Measurements from ENCODE around the gene GPATCH4. TPM values are rescaled to one million over a fixed set of nuclear protein-coding genes. Genes with fewer than 3 reads are reported as not detected.

GPATCH4 gene
- total and polyA plus RNA-seq, 2 donors (not counting 1 experiment from before 2014, with no cell fraction given), result 11.3 to 38.3 TPM

GRCh38 chr1:156591432-156592157 lies 9.7 kb downstream of the GPATCH4 start, which contains the start of gene NAXE:
TSS of gene NAXE (plus strand) at chr1:156591776. CDS start at chr1:156591805, 29 bp downstream.
- H3K4me2 ChIP-seq (replicated peaks; ENCODE audit: low read depth, low read length, poor library complexity, severe bottlenecking), result peak within 1 kb of the TSS; percentile 98
- Mint-ChIP-seq H3K27ac (peak within 1 kb of the TSS; percentile 96), H3K4me1 (peaks cover 25% of the 10 kb centered on the region), H3K4me3 (peak within 1 kb of the TSS; percentile 93), H3K9me3 (ENCODE audit: insufficient read depth) (no peaks in the 10 kb centered on the region), H3K27me3 (no peaks in the 10 kb centered on the region)
- DNase-seq (peak; percentile 86), ATAC-seq (ENCODE audit: low read depth) (peak; percentile 96)
- intact Hi-C loops (cut with micrococcal nuclease), result loop anchor here (1.0 kb wide), 2 partner anchors 9 to 10 kb away; partner anchors contain the start of gene GPATCH4
- H4K20me1 ChIP-seq (ENCODE audit: control insufficient read depth, insufficient read depth, low read length, poor library complexity, severe bottlenecking), result peaks cover 8% of the 10 kb centered on the region
- H3K27ac ChIP-seq (ENCODE audit: low read length in 2 of 2), result peak within 1 kb of the TSS; percentile 80 to 88
- ChIA-PET CTCF (interaction anchor here (0.8 to 10.9 kb wide), 14 partner anchors 8 to 206 kb away, joined by 3 to 80 read pairs (median 6); partner anchors contain the start of genes GPATCH4, HAPLN2 and MEF2D), POLR2A (interaction anchor here (0.6 to 2.1 kb wide), 10 partner anchors 9 to 134 kb away, joined by 3 to 12 read pairs (median 6); partner anchors contain the start of genes GPATCH4 and MEF2D)
- peak within 1 kb of the TSS; percentile 54 to 77 (median 69) for H3K4me3 ChIP-seq (ENCODE audit: control extremely low read depth in 1 of 5, extremely low read depth in 1 of 5, insufficient read depth in 1 of 5, low read depth in 2 of 5, low read length in 4 of 5)
- peaks cover 0 to 27% of the 10 kb centered on the region in 2 experiments for H3K36me3 ChIP-seq (replicated peaks in 1 of 2; ENCODE audit: control extremely low read depth in 1 of 2, control insufficient read depth in 1 of 2, extremely low read depth in 1 of 2, insufficient read depth in 2 of 2, low read length in 1 of 2)
- H3K9me3 ChIP-seq (ENCODE audit: control extremely low read depth in 1 of 3, control insufficient read depth in 2 of 3, insufficient read depth in 1 of 3, low read length in 2 of 3), result no peaks in the 10 kb centered on the region
- WGBS (ENCODE audit: insufficient coverage), result 1% methylated on average over 57 of the region's 60 CpGs
- peaks cover 10% of the 10 kb centered on the region for H3K79me2 ChIP-seq (ENCODE audit: control insufficient read depth, insufficient read depth, low read length)
- H3K9ac ChIP-seq (ENCODE audit: low read length), result peak within 1 kb of the TSS; percentile 81
- peaks cover 18 to 22% of the 10 kb centered on the region in 2 donors for H3K4me1 ChIP-seq (ENCODE audit: control insufficient read depth in 2 of 2, insufficient read depth in 2 of 2, low read length in 2 of 2)
- TF ChIP-seq CTCF (IDR thresholded peaks at IDR 0.05) (no peak), EZH2 (IDR thresholded peaks at IDR 0.05; ENCODE audit: borderline replicate concordance, insufficient read depth, low read depth, low read length, poor library complexity, severe bottlenecking) (no peak)
- H3K27me3 ChIP-seq (replicated peaks in 1 of 4; ENCODE audit: control extremely low read depth in 1 of 4, control insufficient read depth in 3 of 4, insufficient read depth in 4 of 4, low read length in 3 of 4), result no peaks in the 10 kb centered on the region
- peak within 1 kb of the TSS; percentile 94 for H2AFZ ChIP-seq (ENCODE audit: insufficient read depth, low read depth, low read length, poor library complexity, severe bottlenecking)

- ATAC-seq (ENCODE audit: low read depth), result no peak
- 39% methylated on average over 5 of the region's 6 CpGs for WGBS (ENCODE audit: insufficient coverage)
- H3K9me3 Mint-ChIP-seq (ENCODE audit: insufficient read depth), result no peaks in the 10 kb centered on the region
- peak overlapping the region; percentile 93 for H3K4me3 Mint-ChIP-seq
- Histone ChIP-seq H3K9ac (ENCODE audit: low read length) (peak overlapping the region; percentile 81), H3K27ac (ENCODE audit: low read length in 2 of 2) (peak overlapping the region; percentile 80 to 88), H3K9me3 (ENCODE audit: control extremely low read depth in 1 of 3, control insufficient read depth in 2 of 3, insufficient read depth in 1 of 3, low read length in 2 of 3) (no peaks in the 10 kb centered on the region), H3K79me2 (ENCODE audit: control insufficient read depth, insufficient read depth, low read length) (peaks cover 10% of the 10 kb centered on the region), H3K4me1 (ENCODE audit: control insufficient read depth in 2 of 2, insufficient read depth in 2 of 2, low read length in 2 of 2) (peaks cover 18 to 22% of the 10 kb centered on the region in 2 donors), H3K36me3 (replicated peaks in 1 of 2; ENCODE audit: control extremely low read depth in 1 of 2, control insufficient read depth in 1 of 2, extremely low read depth in 1 of 2, insufficient read depth in 2 of 2, low read length in 1 of 2) (peaks cover 0 to 26% of the 10 kb centered on the region in 2 experiments), H3K4me3 (ENCODE audit: control extremely low read depth in 1 of 5, extremely low read depth in 1 of 5, insufficient read depth in 1 of 5, low read depth in 2 of 5, low read length in 4 of 5) (peak overlapping the region; percentile 54 to 77 (median 69)), H4K20me1 (ENCODE audit: control insufficient read depth, insufficient read depth, low read length, poor library complexity, severe bottlenecking) (peaks cover 8% of the 10 kb centered on the region), H3K27me3 (replicated peaks in 1 of 4; ENCODE audit: control extremely low read depth in 1 of 4, control insufficient read depth in 3 of 4, insufficient read depth in 4 of 4, low read length in 3 of 4) (no peaks in the 10 kb centered on the region), H3K4me2 (replicated peaks; ENCODE audit: low read depth, low read length, poor library complexity, severe bottlenecking) (peak overlapping the region; percentile 98), H2AFZ (ENCODE audit: insufficient read depth, low read depth, low read length, poor library complexity, severe bottlenecking) (peak overlapping the region; percentile 94)
- intact Hi-C loops (cut with micrococcal nuclease), result loop anchor here (1.0 kb wide), 2 partner anchors 9 to 10 kb away; partner anchors contain the start of gene GPATCH4
- ChIA-PET CTCF (interaction anchor here (0.8 to 10.9 kb wide), 14 partner anchors 8 to 206 kb away, joined by 3 to 80 read pairs (median 6); partner anchors contain the start of genes GPATCH4, HAPLN2 and MEF2D), POLR2A (interaction anchor here (1.0 to 2.1 kb wide), 7 partner anchors 17 to 134 kb away, joined by 3 to 12 read pairs (median 7); partner anchors contain the start of gene MEF2D)
- peak overlapping the region; percentile 96 for H3K27ac Mint-ChIP-seq
- no peaks in the 10 kb centered on the region for H3K27me3 Mint-ChIP-seq
- DNase-seq, result no peak
- H3K4me1 Mint-ChIP-seq, result peaks cover 25% of the 10 kb centered on the region
- TF ChIP-seq CTCF (IDR thresholded peaks at IDR 0.05) (no peak), EZH2 (IDR thresholded peaks at IDR 0.05; ENCODE audit: borderline replicate concordance, insufficient read depth, low read depth, low read length, poor library complexity, severe bottlenecking) (no peak)
Measured at GRCh38 chr1:156591181-156591431, 10.2 kb downstream of the GPATCH4 start.
